ENCODE data around the gene PLCL1. TPM values are rescaled to one million over a fixed set of nuclear protein-coding genes. Genes with fewer than 3 reads are reported as not detected.

Gene PLCL1
- total RNA-seq, 2 donors from 2014 or later = 25.6 to 26.2 TPM

DNA sequence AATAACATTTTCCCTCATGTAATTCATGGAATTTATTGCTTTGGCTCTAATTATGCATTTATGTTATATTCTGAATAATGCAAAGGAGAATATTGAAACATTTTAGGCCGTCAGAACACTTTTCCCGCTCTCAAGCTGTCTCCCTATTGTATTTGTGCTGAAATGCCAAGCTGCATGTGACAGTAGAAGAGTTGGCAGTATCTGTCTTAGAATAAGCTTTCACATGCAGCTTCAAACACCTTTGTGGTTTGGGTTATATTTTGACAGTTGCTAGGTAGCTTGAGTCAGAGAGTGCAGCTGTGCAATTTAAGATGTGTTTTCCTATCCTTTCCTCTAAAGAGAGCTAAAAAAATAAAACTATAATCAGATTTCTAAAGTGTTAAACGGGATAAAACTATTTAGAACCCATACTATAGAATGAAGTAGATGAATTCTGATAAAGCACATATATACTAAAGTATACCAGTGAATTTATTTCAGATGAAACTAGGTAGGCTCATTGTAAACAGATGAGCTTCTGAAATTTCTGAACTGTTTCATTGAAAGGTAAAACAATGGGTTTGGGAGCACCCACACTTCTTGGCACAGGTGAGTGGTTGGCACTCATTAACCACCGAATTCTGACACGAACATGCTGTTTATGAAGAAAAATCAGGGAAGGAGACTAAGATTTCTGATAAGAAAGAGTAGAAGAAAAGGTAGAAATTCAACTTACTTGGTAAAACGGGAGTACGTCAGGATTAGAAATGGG, 43.4 kb downstream of the PLCL1 start:
- H3K27me3 ChIP-seq (replicated peaks; ENCODE audit: insufficient read depth) = no peaks in the 10 kb centered on the region
- no peak overlapping the region for H3K4me3 ChIP-seq
- H3K36me3 ChIP-seq = no peaks in the 10 kb centered on the region
- DNase-seq (ENCODE audit: low spot score) (no peak), ATAC-seq (ENCODE audit: insufficient number of reproducible peaks, low FRiP score, low read depth) (no peak)
- TF ChIP-seq, protein P1, sequence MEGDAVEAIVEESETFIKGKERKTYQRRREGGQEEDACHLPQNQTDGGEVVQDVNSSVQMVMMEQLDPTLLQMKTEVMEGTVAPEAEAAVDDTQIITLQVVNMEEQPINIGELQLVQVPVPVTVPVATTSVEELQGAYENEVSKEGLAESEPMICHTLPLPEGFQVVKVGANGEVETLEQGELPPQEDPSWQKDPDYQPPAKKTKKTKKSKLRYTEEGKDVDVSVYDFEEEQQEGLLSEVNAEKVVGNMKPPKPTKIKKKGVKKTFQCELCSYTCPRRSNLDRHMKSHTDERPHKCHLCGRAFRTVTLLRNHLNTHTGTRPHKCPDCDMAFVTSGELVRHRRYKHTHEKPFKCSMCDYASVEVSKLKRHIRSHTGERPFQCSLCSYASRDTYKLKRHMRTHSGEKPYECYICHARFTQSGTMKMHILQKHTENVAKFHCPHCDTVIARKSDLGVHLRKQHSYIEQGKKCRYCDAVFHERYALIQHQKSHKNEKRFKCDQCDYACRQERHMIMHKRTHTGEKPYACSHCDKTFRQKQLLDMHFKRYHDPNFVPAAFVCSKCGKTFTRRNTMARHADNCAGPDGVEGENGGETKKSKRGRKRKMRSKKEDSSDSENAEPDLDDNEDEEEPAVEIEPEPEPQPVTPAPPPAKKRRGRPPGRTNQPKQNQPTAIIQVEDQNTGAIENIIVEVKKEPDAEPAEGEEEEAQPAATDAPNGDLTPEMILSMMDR (IDR thresholded peaks at IDR 0.05) = no peak
- no peak overlapping the region for H3K27ac ChIP-seq
- H3K9me3 ChIP-seq = no peaks in the 10 kb centered on the region
- H3K4me1 ChIP-seq (ENCODE audit: control insufficient read depth in 1 of 2, low read depth in 2 of 2) = peaks cover 7 to 37% of the 10 kb centered on the region in 2 donors

DNA sequence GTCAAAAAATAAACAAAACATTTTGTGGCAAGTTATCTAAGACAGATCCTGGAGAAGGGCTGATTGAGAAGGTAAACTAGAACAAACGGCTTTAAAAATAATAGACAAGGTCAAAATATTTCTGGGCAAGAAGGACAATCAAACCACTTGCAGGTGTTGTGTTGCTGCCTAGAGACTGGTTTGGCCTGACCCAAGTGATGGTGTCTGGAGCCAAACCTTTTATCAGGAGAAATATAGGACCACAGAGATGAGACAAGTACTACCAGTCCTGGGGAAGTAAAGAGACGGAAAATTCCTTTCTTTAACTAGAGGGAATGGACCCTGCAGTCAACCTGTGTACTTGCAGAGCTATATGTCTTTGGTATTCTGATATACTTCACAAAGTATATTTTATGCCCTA, 44.2 kb downstream of the PLCL1 start:
- H3K27ac ChIP-seq = no peak overlapping the region
- TF ChIP-seq, protein P1 (IDR thresholded peaks at IDR 0.05) = no peak
- peaks cover 7 to 40% of the 10 kb centered on the region in 2 donors for H3K4me1 ChIP-seq (ENCODE audit: control insufficient read depth in 1 of 2, low read depth in 2 of 2)
- no peak overlapping the region for H3K4me3 ChIP-seq
- no peaks in the 10 kb centered on the region for H3K36me3 ChIP-seq
- H3K9me3 ChIP-seq = no peaks in the 10 kb centered on the region
- ATAC-seq (ENCODE audit: insufficient number of reproducible peaks, low FRiP score, low read depth) (no peak), DNase-seq (ENCODE audit: low spot score) (no peak)
- no peaks in the 10 kb centered on the region for H3K27me3 ChIP-seq (replicated peaks; ENCODE audit: insufficient read depth)

DNA sequence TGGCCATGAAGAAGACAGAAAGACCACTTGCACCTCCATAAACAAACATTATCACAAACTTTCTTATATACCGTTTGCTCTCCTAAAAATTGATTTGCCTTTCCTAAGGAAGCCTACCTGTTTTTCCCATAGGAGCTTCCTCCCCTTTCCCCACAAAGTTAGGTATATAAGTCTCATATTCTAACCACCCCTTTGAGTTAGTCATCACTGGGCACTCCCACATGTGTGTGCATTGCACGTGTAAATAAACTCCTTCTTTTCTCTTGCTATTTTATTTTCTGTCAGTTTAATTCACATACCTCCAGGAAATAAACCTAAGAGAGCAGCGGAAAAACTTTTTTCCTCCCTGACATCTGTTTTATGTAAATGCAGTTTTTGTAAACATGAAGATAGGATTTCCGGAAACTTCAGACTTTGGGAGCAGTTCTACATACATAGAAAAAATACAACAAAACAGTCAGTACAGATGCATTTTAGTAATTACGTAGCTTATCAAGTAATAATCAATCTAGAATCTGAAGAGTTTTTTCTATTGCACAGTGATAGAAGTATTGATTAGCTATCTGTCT, 46.6 kb downstream of the PLCL1 start:
- Histone ChIP-seq H3K27me3 (replicated peaks; ENCODE audit: insufficient read depth) (no peaks in the 10 kb centered on the region), H3K9me3 (no peaks in the 10 kb centered on the region), H3K36me3 (no peaks in the 10 kb centered on the region), H3K27ac (no peak overlapping the region), H3K4me1 (ENCODE audit: control insufficient read depth in 1 of 2, low read depth in 2 of 2) (peaks cover 7 to 57% of the 10 kb centered on the region in 2 donors), H3K4me3 (no peak overlapping the region)
- TF ChIP-seq, protein P1 (IDR thresholded peaks at IDR 0.05) = no peak
- no peak for ATAC-seq (ENCODE audit: insufficient number of reproducible peaks, low FRiP score, low read depth)
- no peak for DNase-seq (ENCODE audit: low spot score)

DNA sequence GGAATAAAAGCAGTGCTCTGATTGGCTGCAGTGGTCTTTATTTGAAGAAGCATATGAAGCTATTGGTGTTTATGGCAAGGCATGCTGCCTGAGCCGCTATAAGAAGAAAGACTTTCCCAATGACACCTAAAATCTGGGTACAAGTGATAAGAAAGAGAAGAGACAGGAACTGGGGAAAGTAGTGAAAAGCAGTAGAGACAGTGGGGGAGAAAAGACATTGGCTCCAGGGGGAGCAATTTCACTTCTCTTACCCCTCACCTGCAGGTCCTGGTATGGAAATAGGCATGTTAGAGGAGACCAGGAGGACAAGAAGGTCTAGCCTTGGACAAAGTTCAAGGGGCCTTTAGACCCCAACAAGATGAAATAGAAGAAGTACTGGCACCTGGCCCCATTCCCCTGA, 47.1 kb downstream of the PLCL1 start:
- Histone ChIP-seq H3K27ac (no peak overlapping the region), H3K4me3 (no peak overlapping the region), H3K4me1 (ENCODE audit: control insufficient read depth in 1 of 2, low read depth in 2 of 2) (peaks cover 7 to 55% of the 10 kb centered on the region in 2 donors), H3K36me3 (no peaks in the 10 kb centered on the region), H3K27me3 (replicated peaks; ENCODE audit: insufficient read depth) (no peaks in the 10 kb centered on the region), H3K9me3 (no peaks in the 10 kb centered on the region)
- TF ChIP-seq, protein P1 (IDR thresholded peaks at IDR 0.05) = no peak
- DNase-seq (ENCODE audit: low spot score) (no peak), ATAC-seq (ENCODE audit: insufficient number of reproducible peaks, low FRiP score, low read depth) (no peak)

DNA sequence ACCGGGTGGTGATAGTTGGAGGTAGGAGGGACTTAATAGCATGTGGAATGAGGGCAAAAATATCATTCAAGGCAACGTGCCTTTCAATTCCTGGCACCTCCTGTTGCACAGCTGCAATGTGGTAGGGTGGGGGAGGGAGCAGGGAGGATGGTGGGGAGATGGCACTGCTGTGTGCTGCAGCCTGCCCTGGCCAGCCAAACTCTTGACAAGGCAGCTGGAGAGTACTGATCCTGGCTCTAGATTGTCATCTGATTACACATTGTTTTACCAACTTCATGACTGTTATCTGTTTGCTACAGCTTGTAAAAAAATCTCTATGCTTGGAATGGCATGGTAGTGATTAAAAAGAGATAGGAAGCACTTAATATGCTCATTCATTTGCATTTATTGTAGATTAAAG, 47.7 kb downstream of the PLCL1 start:
- H3K27ac ChIP-seq = no peak overlapping the region
- no peaks in the 10 kb centered on the region for H3K9me3 ChIP-seq
- peaks cover 5 to 49% of the 10 kb centered on the region in 2 donors for H3K4me1 ChIP-seq (ENCODE audit: control insufficient read depth in 1 of 2, low read depth in 2 of 2)
- DNase-seq (ENCODE audit: low spot score) = no peak
- ATAC-seq (ENCODE audit: insufficient number of reproducible peaks, low FRiP score, low read depth) = no peak
- H3K36me3 ChIP-seq = no peaks in the 10 kb centered on the region
- no peaks in the 10 kb centered on the region for H3K27me3 ChIP-seq (replicated peaks; ENCODE audit: insufficient read depth)
- H3K4me3 ChIP-seq = no peak overlapping the region
- TF ChIP-seq, protein P1 (IDR thresholded peaks at IDR 0.05) = no peak
